PC-3 (cell line): Measurements from ENCODE around the gene JMJD6.

Experiments used
- EZH2 ChIP-seq: fragments of 300-600 bp; sonication (generic); IDR thresholded peaks from one replicate; pipeline ENCODE4 v1.6.1; 2017; ENCODE audit warnings: antibody characterized with exemption, mild to moderate bottlenecking, low read length; ENCODE audit not compliant: unreplicated experiment
- EZH2phosphoT487 ChIP-seq: fragments of 300-600 bp; sonication (generic); IDR thresholded peaks from 2 replicates; pipeline ENCODE4 v1.6.1; 2018; ENCODE audit warnings: mild to moderate bottlenecking, antibody characterized with exemption, low read length, borderline replicate concordance
- TF ChIP-seq, protein P1 (sequence below): fragments of 300-600 bp; sonication (generic); conservative IDR thresholded peaks from 2 replicates; pipeline ENCODE4 v1.5.1; 2017; ENCODE audit warnings: antibody characterized with exemption, low read depth, mild to moderate bottlenecking, low read length

DNA sequence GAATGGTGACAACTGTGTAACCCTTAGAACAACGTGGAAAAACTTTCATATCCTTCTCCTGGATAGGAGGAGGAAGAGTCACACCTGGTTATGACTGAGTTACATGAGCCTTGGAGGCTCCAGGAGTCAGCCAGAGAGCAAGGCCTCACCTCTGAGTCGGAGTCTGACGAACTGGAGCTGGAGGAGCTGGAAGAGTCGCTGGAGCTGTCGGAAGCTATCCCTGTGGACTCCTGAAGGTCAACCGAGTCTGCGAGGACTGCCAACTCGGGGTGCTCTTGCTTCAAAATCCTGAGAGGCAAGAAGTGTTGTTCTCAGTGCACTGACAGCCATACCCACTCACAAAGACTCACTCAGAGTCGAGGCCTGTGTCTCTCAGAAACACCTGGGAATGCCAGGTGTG lies 6.2 kb downstream of the JMJD6 start:
- TF ChIP-seq, protein P1, sequence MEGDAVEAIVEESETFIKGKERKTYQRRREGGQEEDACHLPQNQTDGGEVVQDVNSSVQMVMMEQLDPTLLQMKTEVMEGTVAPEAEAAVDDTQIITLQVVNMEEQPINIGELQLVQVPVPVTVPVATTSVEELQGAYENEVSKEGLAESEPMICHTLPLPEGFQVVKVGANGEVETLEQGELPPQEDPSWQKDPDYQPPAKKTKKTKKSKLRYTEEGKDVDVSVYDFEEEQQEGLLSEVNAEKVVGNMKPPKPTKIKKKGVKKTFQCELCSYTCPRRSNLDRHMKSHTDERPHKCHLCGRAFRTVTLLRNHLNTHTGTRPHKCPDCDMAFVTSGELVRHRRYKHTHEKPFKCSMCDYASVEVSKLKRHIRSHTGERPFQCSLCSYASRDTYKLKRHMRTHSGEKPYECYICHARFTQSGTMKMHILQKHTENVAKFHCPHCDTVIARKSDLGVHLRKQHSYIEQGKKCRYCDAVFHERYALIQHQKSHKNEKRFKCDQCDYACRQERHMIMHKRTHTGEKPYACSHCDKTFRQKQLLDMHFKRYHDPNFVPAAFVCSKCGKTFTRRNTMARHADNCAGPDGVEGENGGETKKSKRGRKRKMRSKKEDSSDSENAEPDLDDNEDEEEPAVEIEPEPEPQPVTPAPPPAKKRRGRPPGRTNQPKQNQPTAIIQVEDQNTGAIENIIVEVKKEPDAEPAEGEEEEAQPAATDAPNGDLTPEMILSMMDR: no peak
- TF ChIP-seq EZH2 (no peak), EZH2phosphoT487 (no peak)
